ENCODE measurements around the gene RBBP8NL. TPM values are rescaled to one million over a fixed set of nuclear protein-coding genes. Genes with fewer than 3 reads are reported as not detected.

The RBBP8NL gene
- total RNA-seq, 6 experiments from 2014 or later = not detected

GRCh38 chr20:62423326-62423706 is 4.0 kb downstream of the RBBP8NL start:
- TF ChIP-seq CTCF (IDR thresholded peaks at IDR 0.05) (no peak), POLR2A (IDR thresholded peaks at IDR 0.05) (no peak)
- Histone ChIP-seq H3K27me3 (no peaks in the 10 kb centered on the region), H3K9me3 (no peaks in the 10 kb centered on the region), H3K27ac (no peak overlapping the region), H3K36me3 (no peaks in the 10 kb centered on the region), H3K4me3 (no peak overlapping the region), H3K4me1 (no peaks in the 10 kb centered on the region)
- ATAC-seq (no peak), DNase-seq (no peak)
- 7% methylated on average over 2 of the region's 10 CpGs for WGBS (ENCODE audit: insufficient coverage, low coverage, low lambda C conversion rate, missing lambda C conversion rate)
- intact Hi-C loops (cut with DNase I) = no loop called here

- Histone ChIP-seq H3K4me1 (no peaks in the 10 kb centered on the region), H3K4me3 (no peak overlapping the region), H3K27ac (no peak overlapping the region), H3K9me3 (no peaks in the 10 kb centered on the region), H3K36me3 (no peaks in the 10 kb centered on the region), H3K27me3 (no peaks in the 10 kb centered on the region)
- TF ChIP-seq CTCF (IDR thresholded peaks at IDR 0.05) = no peak
- WGBS (ENCODE audit: insufficient coverage, low coverage, low lambda C conversion rate, missing lambda C conversion rate) = 83% methylated on average over 2 of the region's 20 CpGs
- no peak for DNase-seq
- intact Hi-C loops (cut with DNase I) = no loop called here
- ATAC-seq = no peak
These were observed 4.6 kb downstream of the RBBP8NL start for GRCh38 chr20:62422636-62423325.

GRCh38 chr20:62421716-62421990 is 5.7 kb downstream of the RBBP8NL start:
- ATAC-seq = no peak
- no peaks in the 10 kb centered on the region for H3K4me1 ChIP-seq
- intact Hi-C loops (cut with DNase I) = no loop called here
- no peak for DNase-seq
- H3K9me3 ChIP-seq = no peaks in the 10 kb centered on the region
- TF ChIP-seq CTCF (IDR thresholded peaks at IDR 0.05) (no peak), POLR2A (IDR thresholded peaks at IDR 0.05) (no peak)
- H3K36me3 ChIP-seq = no peaks in the 10 kb centered on the region
- WGBS (ENCODE audit: insufficient coverage, low coverage, low lambda C conversion rate, missing lambda C conversion rate) = 80% methylated on average over 1 of the region's 6 CpGs
- no peaks in the 10 kb centered on the region for H3K27me3 ChIP-seq
- no peak overlapping the region for H3K4me3 ChIP-seq
- no peak overlapping the region for H3K27ac ChIP-seq

GRCh38 chr20:62420846-62421715 is 6.3 kb downstream of the RBBP8NL start:
- ATAC-seq (no peak), DNase-seq (no peak)
- H3K27ac ChIP-seq = no peak overlapping the region
- no peaks in the 10 kb centered on the region for H3K4me1 ChIP-seq
- 96% methylated on average over 5 of the region's 24 CpGs for WGBS (ENCODE audit: insufficient coverage, low coverage, low lambda C conversion rate, missing lambda C conversion rate)
- no peak for TF ChIP-seq CTCF (IDR thresholded peaks at IDR 0.05)
- TF ChIP-seq POLR2A (IDR thresholded peaks at IDR 0.05) = no peak
- H3K9me3 ChIP-seq = no peaks in the 10 kb centered on the region
- intact Hi-C loops (cut with DNase I) = no loop called here
- H3K27me3 ChIP-seq = no peaks in the 10 kb centered on the region
- no peak overlapping the region for H3K4me3 ChIP-seq
- H3K36me3 ChIP-seq = no peaks in the 10 kb centered on the region
